B cell (primary cell): ENCODE data around the gene NMU.

Experiments
- EZH2 ChIP-seq: IDR thresholded peaks from 2 replicates; pipeline ENCODE4 v1.6.1; 2012; ENCODE audit warnings: borderline replicate concordance, low read depth, mild to moderate bottlenecking, moderate library complexity, low read length; ENCODE audit not compliant: insufficient read depth, poor library complexity, severe bottlenecking
- TF ChIP-seq, protein P1 (sequence below): fragments of 200-600 bp; IDR thresholded peaks from one replicate; pipeline ENCODE4 v1.8.0; 2022; ENCODE audit warnings: antibody characterized with exemption, mild to moderate bottlenecking

DNA sequence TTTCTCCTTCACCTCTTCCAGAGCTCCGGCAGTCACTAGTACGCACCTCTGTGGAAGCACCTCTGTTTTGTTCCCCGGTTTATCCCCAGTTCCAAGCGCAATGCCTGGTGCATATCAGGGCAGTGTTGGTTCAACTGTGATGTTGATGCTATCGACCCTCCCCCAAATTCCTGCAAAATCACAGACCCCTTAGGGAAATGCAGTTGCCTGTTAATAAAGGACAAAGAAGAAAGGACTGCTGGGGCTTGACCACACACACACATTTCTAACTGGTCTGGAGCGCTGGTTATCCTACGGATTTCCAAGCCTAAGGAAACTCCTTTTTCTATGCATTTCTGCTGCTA lies 530 bp upstream of the NMU start:
- TF ChIP-seq, protein P1, sequence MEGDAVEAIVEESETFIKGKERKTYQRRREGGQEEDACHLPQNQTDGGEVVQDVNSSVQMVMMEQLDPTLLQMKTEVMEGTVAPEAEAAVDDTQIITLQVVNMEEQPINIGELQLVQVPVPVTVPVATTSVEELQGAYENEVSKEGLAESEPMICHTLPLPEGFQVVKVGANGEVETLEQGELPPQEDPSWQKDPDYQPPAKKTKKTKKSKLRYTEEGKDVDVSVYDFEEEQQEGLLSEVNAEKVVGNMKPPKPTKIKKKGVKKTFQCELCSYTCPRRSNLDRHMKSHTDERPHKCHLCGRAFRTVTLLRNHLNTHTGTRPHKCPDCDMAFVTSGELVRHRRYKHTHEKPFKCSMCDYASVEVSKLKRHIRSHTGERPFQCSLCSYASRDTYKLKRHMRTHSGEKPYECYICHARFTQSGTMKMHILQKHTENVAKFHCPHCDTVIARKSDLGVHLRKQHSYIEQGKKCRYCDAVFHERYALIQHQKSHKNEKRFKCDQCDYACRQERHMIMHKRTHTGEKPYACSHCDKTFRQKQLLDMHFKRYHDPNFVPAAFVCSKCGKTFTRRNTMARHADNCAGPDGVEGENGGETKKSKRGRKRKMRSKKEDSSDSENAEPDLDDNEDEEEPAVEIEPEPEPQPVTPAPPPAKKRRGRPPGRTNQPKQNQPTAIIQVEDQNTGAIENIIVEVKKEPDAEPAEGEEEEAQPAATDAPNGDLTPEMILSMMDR, result no peak
- TF ChIP-seq EZH2, result no peak
